GM12891 (cell line): Measurements from ENCODE around the gene SCUBE1.

Source experiments
- PAX5 ChIP-seq: IDR thresholded peaks from 2 replicates; pipeline ENCODE4 v1.6.1; 2011; ENCODE audit warnings: low read length, moderate library complexity, mild to moderate bottlenecking; ENCODE audit not compliant: insufficient read depth, severe bottlenecking
- POLR2A ChIP-seq: IDR thresholded peaks from 2 replicates; pipeline ENCODE4 v1.6.1; 2011; ENCODE audit warnings: low read depth, low read length, control low read depth
- POLR2AphosphoS5 ChIP-seq: IDR thresholded peaks from 2 replicates; pipeline ENCODE4 v1.6.1; 2011; ENCODE audit warnings: low read depth, low read length, control low read depth
- SPI1 ChIP-seq: IDR thresholded peaks from 2 replicates; pipeline ENCODE4 v1.6.1; 2011; ENCODE audit warnings: low read depth, low read length, control low read depth
- TAF1 ChIP-seq: IDR thresholded peaks from 2 replicates; pipeline ENCODE4 v1.6.1; 2011; ENCODE audit warnings: low read depth, low read length, control low read depth

- TF ChIP-seq TAF1 = no peak
- no peak for TF ChIP-seq POLR2A
- no peak for TF ChIP-seq POLR2AphosphoS5
- TF ChIP-seq PAX5 = no peak
- TF ChIP-seq SPI1 = no peak
Measured at GRCh38 chr22:43256569-43256968, 86.6 kb downstream of the SCUBE1 start.
